Neutrophil (primary cell): ENCODE data around the gene ZNF385A.

ENCODE experiments used
- H3K27ac ChIP-seq: fragments of 200-600 bp; sonication (generic); 2 replicates; pipeline ENCODE4 v1.5.1; 2016; ENCODE audit warnings: mild to moderate bottlenecking, moderate library complexity
- H3K27me3 ChIP-seq: fragments of 200-600 bp; sonication (generic); 2 replicates; pipeline ENCODE4 v1.6.0; 2016; ENCODE audit warnings: mild to moderate bottlenecking
- H3K36me3 ChIP-seq: fragments of 200-600 bp; sonication (generic); 2 replicates; pipeline ENCODE4 v1.5.1; 2017
- H3K4me1 ChIP-seq, 2 experiments: fragments of 200-600 bp in 1 of 2; sonication (generic) in 1 of 2; 1 replicate in 1 of 2; 2 replicates in 1 of 2; pipeline versions ENCODE4 v1.5.1 to v1.6.1; 2013 to 2016; ENCODE audit warnings: low read depth in 1 of 2, low read length in 1 of 2, mild to moderate bottlenecking in 1 of 2, moderate library complexity in 1 of 2; ENCODE audit not compliant: control insufficient read depth in 1 of 2, insufficient read depth in 1 of 2
- H3K4me3 ChIP-seq, 2 experiments: fragments of 200-600 bp in 1 of 2; sonication (generic) in 1 of 2; 1 replicate in 1 of 2; 2 replicates in 1 of 2; pipeline ENCODE4 v1.5.1; 2013 to 2016; ENCODE audit warnings: low read depth in 1 of 2, low read length in 1 of 2, mild to moderate bottlenecking in 1 of 2, moderate library complexity in 1 of 2
- H3K9me3 ChIP-seq: fragments of 200-600 bp; sonication (generic); 2 replicates; pipeline ENCODE4 v1.5.1; 2016
- TF ChIP-seq, protein P1 (sequence below): fragments of 200-600 bp; sonication (generic); IDR thresholded peaks from 2 replicates; pipeline ENCODE4 v1.5.1; 2016; ENCODE audit warnings: antibody characterized with exemption

Gene ZNF385A

GRCh38 chr12:54390176-54390667, 5.7 kb upstream of the ZNF385A start:
- no peak overlapping the region for H3K4me3 ChIP-seq
- H3K4me1 ChIP-seq: peaks cover 33 to 37% of the 10 kb centered on the region in 2 experiments
- H3K27ac ChIP-seq: no peak overlapping the region

GRCh38 chr12:54389607-54390175, 5.2 kb upstream of the ZNF385A start:
- Histone ChIP-seq H3K4me1 (peaks cover 38 to 42% of the 10 kb centered on the region in 2 experiments), H3K27me3 (peaks cover 13% of the 10 kb centered on the region), H3K27ac (no peak overlapping the region), H3K9me3 (no peaks in the 10 kb centered on the region), H3K36me3 (peaks cover 17% of the 10 kb centered on the region), H3K4me3 (no peak overlapping the region)
- TF ChIP-seq, protein P1, sequence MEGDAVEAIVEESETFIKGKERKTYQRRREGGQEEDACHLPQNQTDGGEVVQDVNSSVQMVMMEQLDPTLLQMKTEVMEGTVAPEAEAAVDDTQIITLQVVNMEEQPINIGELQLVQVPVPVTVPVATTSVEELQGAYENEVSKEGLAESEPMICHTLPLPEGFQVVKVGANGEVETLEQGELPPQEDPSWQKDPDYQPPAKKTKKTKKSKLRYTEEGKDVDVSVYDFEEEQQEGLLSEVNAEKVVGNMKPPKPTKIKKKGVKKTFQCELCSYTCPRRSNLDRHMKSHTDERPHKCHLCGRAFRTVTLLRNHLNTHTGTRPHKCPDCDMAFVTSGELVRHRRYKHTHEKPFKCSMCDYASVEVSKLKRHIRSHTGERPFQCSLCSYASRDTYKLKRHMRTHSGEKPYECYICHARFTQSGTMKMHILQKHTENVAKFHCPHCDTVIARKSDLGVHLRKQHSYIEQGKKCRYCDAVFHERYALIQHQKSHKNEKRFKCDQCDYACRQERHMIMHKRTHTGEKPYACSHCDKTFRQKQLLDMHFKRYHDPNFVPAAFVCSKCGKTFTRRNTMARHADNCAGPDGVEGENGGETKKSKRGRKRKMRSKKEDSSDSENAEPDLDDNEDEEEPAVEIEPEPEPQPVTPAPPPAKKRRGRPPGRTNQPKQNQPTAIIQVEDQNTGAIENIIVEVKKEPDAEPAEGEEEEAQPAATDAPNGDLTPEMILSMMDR: no peak

More at GRCh38 chr12:54390176-54390667, 5.7 kb upstream of the ZNF385A start:
- TF ChIP-seq, protein P1: no peak
- Histone ChIP-seq H3K36me3 (peaks cover 22% of the 10 kb centered on the region), H3K9me3 (no peaks in the 10 kb centered on the region), H3K27me3 (peaks cover 13% of the 10 kb centered on the region)

- TF ChIP-seq, protein P1: no peak
- Histone ChIP-seq H3K27me3 (peaks cover 13% of the 10 kb centered on the region), H3K4me3 (no peak overlapping the region), H3K4me1 (peaks cover 42 to 45% of the 10 kb centered on the region in 2 experiments), H3K36me3 (peaks cover 11% of the 10 kb centered on the region), H3K9me3 (no peaks in the 10 kb centered on the region), H3K27ac (peak overlapping the region; percentile 1)
Observed at GRCh38 chr12:54389134-54389508, 4.6 kb upstream of the ZNF385A start.

DNA sequence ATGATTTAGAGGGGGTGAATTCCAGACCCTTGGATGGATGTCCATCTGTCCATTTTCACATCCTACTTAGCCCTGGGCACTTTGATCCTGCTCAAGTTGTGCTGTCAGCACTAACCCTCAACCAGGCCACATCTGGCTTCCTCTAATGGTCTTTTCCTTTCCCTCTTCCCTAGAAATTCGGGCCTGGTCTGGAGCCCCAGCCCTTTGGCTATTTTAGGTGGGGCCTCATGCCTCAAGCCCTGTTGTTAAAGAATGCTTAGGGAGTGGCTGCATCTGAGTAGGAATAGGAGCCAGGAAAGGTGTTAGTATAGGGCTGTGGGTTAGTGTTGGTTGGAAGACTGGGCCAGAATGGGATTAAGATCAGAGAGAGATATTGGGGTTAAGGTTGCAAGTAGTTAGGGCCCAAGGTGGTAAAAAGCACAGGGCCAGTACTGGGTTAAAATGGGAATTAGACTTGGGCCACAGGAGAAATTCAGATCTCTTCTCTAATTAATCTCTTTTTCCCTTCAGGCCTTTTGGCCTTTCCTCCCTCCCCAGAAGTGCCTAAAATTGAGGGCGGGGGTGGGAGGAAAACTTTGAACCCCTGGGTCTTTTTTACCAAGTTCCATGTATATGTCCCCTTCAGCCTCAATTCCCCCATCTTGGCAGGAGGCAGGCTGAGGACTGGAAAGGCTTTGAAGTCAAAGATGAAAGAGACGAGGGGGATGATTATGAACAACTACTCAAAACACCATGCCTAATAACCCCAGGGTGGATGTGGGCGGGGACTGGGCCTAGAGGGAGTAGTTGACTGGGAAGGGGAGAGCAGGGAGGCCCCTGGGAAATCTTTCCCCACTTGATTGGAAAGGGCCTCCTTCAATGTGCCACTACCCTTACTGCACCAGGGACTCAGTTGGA, 4.0 kb upstream of the ZNF385A start:
- H3K4me3 ChIP-seq: no peak overlapping the region
- H3K9me3 ChIP-seq: no peaks in the 10 kb centered on the region
- TF ChIP-seq, protein P1: no peak
- H3K27ac ChIP-seq: peak overlapping the region; percentile 1
- peaks cover 41 to 43% of the 10 kb centered on the region in 2 experiments for H3K4me1 ChIP-seq
- H3K36me3 ChIP-seq: peaks cover 6% of the 10 kb centered on the region
- peaks cover 13% of the 10 kb centered on the region for H3K27me3 ChIP-seq

DNA sequence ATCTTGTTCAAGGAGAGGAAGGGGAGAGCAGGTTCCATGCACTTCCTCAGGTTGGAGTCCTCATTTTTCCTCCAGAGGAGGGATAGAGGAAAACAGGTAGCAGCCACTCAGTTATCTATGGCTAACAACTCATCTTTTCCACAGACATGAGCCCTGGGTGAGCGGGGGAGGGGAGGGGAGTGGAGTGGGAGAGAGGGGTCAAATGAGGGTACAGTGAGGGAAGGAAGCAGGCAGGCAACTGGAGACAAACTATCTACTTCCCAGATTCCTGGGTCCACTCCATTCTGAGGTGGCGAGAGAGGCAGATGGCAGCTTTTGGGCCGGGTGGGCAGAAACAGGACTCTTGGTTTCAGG, 2.6 kb upstream of the ZNF385A start:
- peaks cover 34 to 43% of the 10 kb centered on the region in 2 experiments for H3K4me1 ChIP-seq
- H3K27me3 ChIP-seq: peaks cover 13% of the 10 kb centered on the region
- H3K27ac ChIP-seq: no peak overlapping the region
- H3K9me3 ChIP-seq: no peaks in the 10 kb centered on the region
- H3K36me3 ChIP-seq: no peaks in the 10 kb centered on the region
- TF ChIP-seq, protein P1: no peak
- no peak overlapping the region for H3K4me3 ChIP-seq
